Measurements from ENCODE around the gene POU2AF1.

Gene POU2AF1

GRCh38 chr11:111309215-111309915 lies 69.7 kb downstream of the POU2AF1 start:
- no peak overlapping the region for H3K4me3 ChIP-seq (ENCODE audit: low read length)
- no peaks in the 10 kb centered on the region for H3F3A ChIP-seq (ENCODE audit: control insufficient read depth, insufficient read depth)
- H4K20me1 ChIP-seq (ENCODE audit: control insufficient read depth, insufficient read depth, low read depth, low read length) = no peaks in the 10 kb centered on the region
- H3K4me2 ChIP-seq (ENCODE audit: low read length) = no peak overlapping the region
- H3K27ac ChIP-seq (ENCODE audit: low read depth, low read length) = no peak overlapping the region
- H3K27me3 ChIP-seq (ENCODE audit: control insufficient read depth, low read length) = peaks cover 35% of the 10 kb centered on the region
- TF ChIP-seq EZH2phosphoT487 (IDR thresholded peaks at IDR 0.05; ENCODE audit: borderline replicate concordance, low read length) = no peak
- no peak for TF ChIP-seq CTCF (IDR thresholded peaks at IDR 0.05; ENCODE audit: low read depth, low read length, poor library complexity, severe bottlenecking)
- H3K4me1 ChIP-seq (ENCODE audit: control insufficient read depth, low read length) = no peaks in the 10 kb centered on the region
- no peaks in the 10 kb centered on the region for H3K79me2 ChIP-seq (ENCODE audit: control insufficient read depth, low read length)
- H3K9me3 ChIP-seq (ENCODE audit: control insufficient read depth, insufficient read depth, low read length) = no peaks in the 10 kb centered on the region
- no peaks in the 10 kb centered on the region for H3K36me3 ChIP-seq (ENCODE audit: control insufficient read depth, low read length)
- no peaks in the 10 kb centered on the region for H3K9me2 ChIP-seq (replicated peaks; ENCODE audit: control insufficient read depth, low read length)

- H3K9me3 ChIP-seq (ENCODE audit: control insufficient read depth, insufficient read depth, low read length) = no peaks in the 10 kb centered on the region
- H3K79me2 ChIP-seq (ENCODE audit: control insufficient read depth, low read length) = no peaks in the 10 kb centered on the region
- H3K9me2 ChIP-seq (replicated peaks; ENCODE audit: control insufficient read depth, low read length) = no peaks in the 10 kb centered on the region
- peaks cover 35% of the 10 kb centered on the region for H3K27me3 ChIP-seq (ENCODE audit: control insufficient read depth, low read length)
- no peak for TF ChIP-seq EZH2phosphoT487 (IDR thresholded peaks at IDR 0.05; ENCODE audit: borderline replicate concordance, low read length)
- TF ChIP-seq CTCF (IDR thresholded peaks at IDR 0.05; ENCODE audit: low read depth, low read length, poor library complexity, severe bottlenecking) = no peak
- H3K4me3 ChIP-seq (ENCODE audit: low read length) = no peak overlapping the region
- H4K20me1 ChIP-seq (ENCODE audit: control insufficient read depth, insufficient read depth, low read depth, low read length) = no peaks in the 10 kb centered on the region
- no peaks in the 10 kb centered on the region for H3K36me3 ChIP-seq (ENCODE audit: control insufficient read depth, low read length)
- H3K27ac ChIP-seq (ENCODE audit: low read depth, low read length) = no peak overlapping the region
- H3K4me2 ChIP-seq (ENCODE audit: low read length) = no peak overlapping the region
- H3K4me1 ChIP-seq (ENCODE audit: control insufficient read depth, low read length) = peaks cover 5% of the 10 kb centered on the region
- no peaks in the 10 kb centered on the region for H3F3A ChIP-seq (ENCODE audit: control insufficient read depth, insufficient read depth)
Observed at GRCh38 chr11:111308140-111308539, 70.9 kb downstream of the POU2AF1 start.

- Histone ChIP-seq H3K4me1 (ENCODE audit: control insufficient read depth, low read length) (peaks cover 5% of the 10 kb centered on the region), H3K4me2 (ENCODE audit: low read length) (no peak overlapping the region), H3K4me3 (ENCODE audit: low read length) (no peak overlapping the region), H4K20me1 (ENCODE audit: control insufficient read depth, insufficient read depth, low read depth, low read length) (no peaks in the 10 kb centered on the region), H3K9me3 (ENCODE audit: control insufficient read depth, insufficient read depth, low read length) (no peaks in the 10 kb centered on the region), H3K27me3 (ENCODE audit: control insufficient read depth, low read length) (peaks cover 36% of the 10 kb centered on the region), H3K9me2 (replicated peaks; ENCODE audit: control insufficient read depth, low read length) (no peaks in the 10 kb centered on the region), H3K79me2 (ENCODE audit: control insufficient read depth, low read length) (no peaks in the 10 kb centered on the region), H3K36me3 (ENCODE audit: control insufficient read depth, low read length) (no peaks in the 10 kb centered on the region), H3K27ac (ENCODE audit: low read depth, low read length) (no peak overlapping the region), H3F3A (ENCODE audit: control insufficient read depth, insufficient read depth) (no peaks in the 10 kb centered on the region)
- TF ChIP-seq CTCF (IDR thresholded peaks at IDR 0.05; ENCODE audit: low read depth, low read length, poor library complexity, severe bottlenecking) (no peak), EZH2phosphoT487 (IDR thresholded peaks at IDR 0.05; ENCODE audit: borderline replicate concordance, low read length) (no peak)
Observed at GRCh38 chr11:111307472-111308108, 71.5 kb downstream of the POU2AF1 start.

Data from DOHH2 (cell line).